Mesothelial cell of epicardium (in vitro differentiated cells): ENCODE results near the gene C17orf50. TPM values are rescaled to one million over a fixed set of nuclear protein-coding genes. Genes with fewer than 3 reads are reported as not detected.
A peak's percentile ranks its signal among the peaks of the same experiment; 100 is the strongest.
"Not testable (repeated sequence)": the region's sequence is repeated elsewhere in the genome, so short reads cannot be mapped to it uniquely, and the experiment has no call there.

ENCODE experiments used
- DNase-seq, 2 experiments: peaks; one replicate each; pipeline ENCODE4 v3.0.0; 2021; ENCODE audit warnings: low spot score in 2 of 2; ENCODE audit not compliant: unreplicated experiment in 2 of 2
- H3K27ac Mint-ChIP-seq: 2 replicates; pipeline ENCODE4 v1.8.0; 2021; ENCODE audit warnings: mixed read lengths
- H3K27me3 Mint-ChIP-seq: 2 replicates; pipeline ENCODE4 v1.8.0; 2021; ENCODE audit warnings: low read depth, mixed read lengths
- H3K36me3 Mint-ChIP-seq: 2 replicates; pipeline ENCODE4 v1.8.0; 2021; ENCODE audit warnings: mixed read lengths
- H3K4me1 Mint-ChIP-seq: 2 replicates; pipeline ENCODE4 v1.8.0; 2021; ENCODE audit warnings: mixed read lengths
- H3K4me3 Mint-ChIP-seq: 2 replicates; pipeline ENCODE4 v1.8.0; 2021; ENCODE audit warnings: mild to moderate bottlenecking, moderate library complexity, mixed read lengths
- H3K9me3 Mint-ChIP-seq: 2 replicates; pipeline ENCODE4 v1.8.0; 2021; ENCODE audit warnings: mixed read lengths
- total RNA-seq: library from RNA; stranded (reverse); gene quantifications from 3 replicates; pipeline ENCODE4 v1.2.1, GENCODE V29; 2021
- TF ChIP-seq, protein P1 (sequence below): fragments of 200-600 bp; sonication (generic); IDR thresholded peaks from one replicate; pipeline ENCODE4 v1.5.0; 2021; ENCODE audit warnings: antibody characterized with exemption; ENCODE audit not compliant: unreplicated experiment

C17orf50 gene
- total RNA-seq, 1 donor from 2014 or later = not detected

DNA sequence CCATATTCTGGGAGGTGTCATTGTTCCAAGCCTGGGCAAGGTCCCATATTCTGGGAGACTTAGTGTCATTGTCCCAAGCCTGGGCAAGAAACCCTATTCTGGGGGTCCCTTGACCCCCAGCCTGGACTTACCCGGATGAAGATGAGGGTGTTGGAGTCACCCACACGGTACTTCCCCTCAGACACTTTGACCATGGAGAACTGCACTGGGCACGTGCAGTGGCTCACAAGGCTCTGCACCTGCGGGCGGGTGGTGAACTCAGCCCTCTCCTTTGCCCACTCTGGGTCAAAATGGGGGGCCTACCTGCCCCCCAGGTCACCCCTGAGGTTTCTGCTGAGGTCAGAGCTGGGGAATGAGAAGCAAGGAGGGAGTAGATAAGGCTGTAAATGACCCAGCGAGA is 11.7 kb upstream of the C17orf50 start:
- no peaks in the 10 kb centered on the region for H3K36me3 Mint-ChIP-seq
- H3K4me3 Mint-ChIP-seq = peak overlapping the region; percentile 33
- H3K27ac Mint-ChIP-seq = no peak overlapping the region
- TF ChIP-seq, protein P1, sequence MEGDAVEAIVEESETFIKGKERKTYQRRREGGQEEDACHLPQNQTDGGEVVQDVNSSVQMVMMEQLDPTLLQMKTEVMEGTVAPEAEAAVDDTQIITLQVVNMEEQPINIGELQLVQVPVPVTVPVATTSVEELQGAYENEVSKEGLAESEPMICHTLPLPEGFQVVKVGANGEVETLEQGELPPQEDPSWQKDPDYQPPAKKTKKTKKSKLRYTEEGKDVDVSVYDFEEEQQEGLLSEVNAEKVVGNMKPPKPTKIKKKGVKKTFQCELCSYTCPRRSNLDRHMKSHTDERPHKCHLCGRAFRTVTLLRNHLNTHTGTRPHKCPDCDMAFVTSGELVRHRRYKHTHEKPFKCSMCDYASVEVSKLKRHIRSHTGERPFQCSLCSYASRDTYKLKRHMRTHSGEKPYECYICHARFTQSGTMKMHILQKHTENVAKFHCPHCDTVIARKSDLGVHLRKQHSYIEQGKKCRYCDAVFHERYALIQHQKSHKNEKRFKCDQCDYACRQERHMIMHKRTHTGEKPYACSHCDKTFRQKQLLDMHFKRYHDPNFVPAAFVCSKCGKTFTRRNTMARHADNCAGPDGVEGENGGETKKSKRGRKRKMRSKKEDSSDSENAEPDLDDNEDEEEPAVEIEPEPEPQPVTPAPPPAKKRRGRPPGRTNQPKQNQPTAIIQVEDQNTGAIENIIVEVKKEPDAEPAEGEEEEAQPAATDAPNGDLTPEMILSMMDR = no peak
- H3K4me1 Mint-ChIP-seq = peaks cover 10% of the 10 kb centered on the region
- no peaks in the 10 kb centered on the region for H3K9me3 Mint-ChIP-seq
- no peak for DNase-seq
- peaks cover 44% of the 10 kb centered on the region for H3K27me3 Mint-ChIP-seq

DNA sequence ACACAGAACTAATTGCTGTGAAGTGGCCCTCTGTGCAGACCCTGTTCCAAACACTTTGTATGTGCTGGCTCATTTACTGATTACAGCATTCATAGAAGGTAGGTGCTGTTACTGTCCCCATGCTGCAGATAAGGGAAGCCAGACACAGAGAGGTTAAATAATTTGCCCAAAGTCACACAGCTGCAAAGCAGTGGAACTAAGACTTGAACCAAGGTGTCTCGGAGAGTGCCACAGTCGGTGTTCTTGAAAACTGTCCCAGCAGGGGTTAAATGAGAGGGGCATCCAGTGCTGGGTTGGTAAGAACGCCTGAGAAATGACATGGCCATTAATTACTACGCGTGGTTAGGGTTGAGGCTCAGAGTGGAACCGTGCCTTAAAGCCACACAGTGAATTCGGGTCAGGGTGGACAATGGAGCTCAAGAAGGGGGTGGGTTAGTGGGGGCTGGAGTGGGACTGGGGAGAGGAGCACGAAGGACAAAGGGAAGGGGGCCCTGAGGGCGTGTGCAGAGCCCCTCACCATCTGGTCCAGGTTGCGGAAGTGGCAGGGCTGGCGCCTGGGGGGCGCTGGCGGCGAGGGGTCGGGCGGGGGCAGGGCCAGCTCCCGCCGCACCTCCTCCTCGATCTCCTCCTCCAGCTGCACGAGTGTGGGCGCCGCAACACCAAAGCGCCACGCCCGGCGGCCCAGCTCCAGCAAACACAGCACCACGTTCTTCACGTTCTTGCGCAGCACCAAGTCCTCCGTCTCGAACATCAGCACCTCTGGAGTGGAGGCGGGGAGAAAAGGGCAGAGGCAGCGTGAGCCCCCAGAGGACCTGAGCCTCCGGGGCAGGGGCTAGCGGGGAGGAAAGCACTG is 10.9 kb upstream of the C17orf50 start:
- H3K36me3 Mint-ChIP-seq = no peaks in the 10 kb centered on the region
- H3K4me3 Mint-ChIP-seq = peak overlapping the region; percentile 40
- no peak overlapping the region for H3K27ac Mint-ChIP-seq

DNA sequence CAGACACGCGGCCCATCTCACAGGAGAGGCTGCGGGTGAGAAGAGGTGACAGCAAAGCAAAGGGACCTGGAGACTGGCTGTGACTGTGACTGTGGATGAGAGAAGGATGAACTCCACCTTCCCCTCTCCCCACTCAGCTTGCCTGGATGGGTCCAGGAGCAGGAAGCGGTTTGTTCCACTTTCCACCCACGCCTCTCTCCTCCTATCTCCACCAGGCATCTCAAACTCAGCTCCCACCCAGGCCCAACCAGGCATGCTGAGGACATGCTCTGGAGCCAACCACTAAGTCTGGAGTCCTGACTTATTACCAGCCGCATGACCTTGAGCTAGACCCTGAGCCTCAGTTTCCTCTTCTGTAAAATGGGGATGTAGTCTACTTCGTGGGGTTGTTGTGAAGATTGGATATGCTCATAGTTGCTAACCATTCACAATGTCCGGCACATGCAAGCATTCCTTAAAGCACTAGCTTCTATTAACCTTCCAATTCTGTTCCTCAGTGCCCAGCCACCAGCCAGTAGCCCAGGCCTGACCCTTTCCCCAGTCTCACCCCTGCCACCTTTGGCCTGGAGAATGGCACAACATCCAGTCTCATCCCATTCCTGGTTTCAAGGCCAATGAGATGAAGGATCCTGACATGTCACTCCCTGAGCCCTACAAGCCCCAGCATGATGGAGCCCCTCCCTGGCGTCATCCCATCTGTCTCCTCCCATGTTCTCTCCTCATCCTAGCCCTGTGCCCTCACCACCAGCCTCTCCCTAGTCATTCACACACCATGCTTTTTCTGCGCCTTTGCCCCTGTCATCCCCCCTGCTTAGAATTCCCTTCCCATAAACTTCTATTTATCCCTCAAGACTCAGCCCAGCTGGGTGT is 9.9 kb upstream of the C17orf50 start:
- Mint-ChIP-seq H3K4me1 (peaks cover 10% of the 10 kb centered on the region), H3K27ac (no peak overlapping the region), H3K9me3 (no peaks in the 10 kb centered on the region), H3K36me3 (no peaks in the 10 kb centered on the region), H3K4me3 (no peak overlapping the region), H3K27me3 (peaks cover 36% of the 10 kb centered on the region)
- TF ChIP-seq, protein P1 = no peak
- no peak for DNase-seq

More for the DNA sequence above, 10.9 kb upstream of the C17orf50 start:
- Mint-ChIP-seq H3K27me3 (peaks cover 40% of the 10 kb centered on the region), H3K9me3 (no peaks in the 10 kb centered on the region), H3K4me1 (peaks cover 10% of the 10 kb centered on the region)
- TF ChIP-seq, protein P1 = no peak
- no peak for DNase-seq

DNA sequence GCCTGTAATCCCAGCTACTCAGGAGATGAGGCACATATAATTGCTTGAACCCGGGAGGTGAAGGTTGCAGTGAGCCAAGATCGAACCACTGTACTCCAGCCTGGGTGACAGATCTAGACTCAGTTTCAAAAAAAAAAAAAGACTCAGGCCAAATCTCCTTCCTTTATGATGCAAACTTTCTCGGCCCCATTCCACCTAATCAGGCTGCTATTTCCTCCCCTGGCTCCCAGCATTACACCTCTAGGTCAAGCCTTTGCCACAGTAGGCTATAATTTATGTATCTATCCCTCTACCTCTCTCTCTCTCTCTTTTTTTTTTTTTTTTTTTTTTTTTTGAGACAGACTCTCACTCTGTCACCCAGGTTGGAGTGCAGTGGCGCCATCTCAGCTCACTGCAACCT is 9.1 kb upstream of the C17orf50 start:
- not testable (repeated sequence) for H3K4me1 Mint-ChIP-seq, H3K4me3 Mint-ChIP-seq, H3K27ac Mint-ChIP-seq, H3K9me3 Mint-ChIP-seq, DNase-seq, H3K36me3 Mint-ChIP-seq
- peaks cover 31% of the 10 kb centered on the region for H3K27me3 Mint-ChIP-seq

DNA sequence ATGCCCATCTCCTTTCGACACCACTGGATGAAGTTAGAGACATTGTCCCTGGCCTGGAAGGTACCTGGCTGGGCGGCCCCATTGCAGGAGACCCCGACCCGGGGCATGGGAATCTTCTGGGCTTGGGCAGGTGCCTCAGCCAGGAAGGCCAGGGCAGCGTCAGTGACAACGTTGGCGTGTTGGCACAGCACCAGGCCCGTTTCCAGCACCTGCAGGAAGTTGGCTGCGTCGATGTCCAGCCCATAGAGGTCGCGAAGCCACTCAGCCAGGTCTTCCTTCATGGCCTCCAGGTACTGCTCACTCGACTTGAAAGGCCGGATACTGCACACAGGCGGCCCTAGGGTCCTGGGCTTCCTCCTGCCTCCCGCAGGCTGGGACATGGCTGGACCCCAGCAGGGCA is 8.2 kb upstream of the C17orf50 start:
- TF ChIP-seq, protein P1 = no peak
- Mint-ChIP-seq H3K9me3 (no peaks in the 10 kb centered on the region), H3K27ac (no peak overlapping the region), H3K36me3 (no peaks in the 10 kb centered on the region), H3K4me3 (no peak overlapping the region), H3K4me1 (peaks cover 10% of the 10 kb centered on the region), H3K27me3 (peaks cover 29% of the 10 kb centered on the region)
- no peak for DNase-seq
